GM12874 (cell line): ENCODE measurements around the gene C13orf46.
A peak's percentile ranks its signal among the peaks of the same experiment; 100 is the strongest.

ENCODE experiments used
- CTCF ChIP-seq: IDR thresholded peaks from 2 replicates; pipeline ENCODE4 v1.5.1; 2011; ENCODE audit warnings: low read depth, mild to moderate bottlenecking, control low read depth, low read length, moderate library complexity; ENCODE audit not compliant: insufficient read depth

Gene C13orf46

GRCh38 chr13:113952151-113952982 lies 21.5 kb downstream of the C13orf46 start:
- no peak for TF ChIP-seq CTCF

- peak; percentile 70 for TF ChIP-seq CTCF
Observed at GRCh38 chr13:113951246-113951999, 22.5 kb downstream of the C13orf46 start.

GRCh38 chr13:113950451-113951245 lies 23.2 kb downstream of the C13orf46 start:
- no peak for TF ChIP-seq CTCF

GRCh38 chr13:113949546-113949945 lies 24.3 kb downstream of the C13orf46 start:
- no peak for TF ChIP-seq CTCF

- TF ChIP-seq CTCF: no peak
Observed at GRCh38 chr13:113948034-113948742, 25.7 kb downstream of the C13orf46 start.

- no peak for TF ChIP-seq CTCF
Observed at GRCh38 chr13:113947311-113948033, 26.4 kb downstream of the C13orf46 start.
